GM21423 (cell line): Measurements from ENCODE around the gene NINL.
"Not testable (repeated sequence)": the region's sequence is repeated elsewhere in the genome, so short reads cannot be mapped to it uniquely, and the experiment has no call there.

ENCODE experiments used
- ATAC-seq: cut with Tn5 transposase; IDR thresholded peaks from one replicate; pipeline ENCODE4 v1.9.1; 2021; ENCODE audit warnings: mild to moderate bottlenecking, moderate library complexity; ENCODE audit not compliant: unreplicated experiment

NINL gene

DNA sequence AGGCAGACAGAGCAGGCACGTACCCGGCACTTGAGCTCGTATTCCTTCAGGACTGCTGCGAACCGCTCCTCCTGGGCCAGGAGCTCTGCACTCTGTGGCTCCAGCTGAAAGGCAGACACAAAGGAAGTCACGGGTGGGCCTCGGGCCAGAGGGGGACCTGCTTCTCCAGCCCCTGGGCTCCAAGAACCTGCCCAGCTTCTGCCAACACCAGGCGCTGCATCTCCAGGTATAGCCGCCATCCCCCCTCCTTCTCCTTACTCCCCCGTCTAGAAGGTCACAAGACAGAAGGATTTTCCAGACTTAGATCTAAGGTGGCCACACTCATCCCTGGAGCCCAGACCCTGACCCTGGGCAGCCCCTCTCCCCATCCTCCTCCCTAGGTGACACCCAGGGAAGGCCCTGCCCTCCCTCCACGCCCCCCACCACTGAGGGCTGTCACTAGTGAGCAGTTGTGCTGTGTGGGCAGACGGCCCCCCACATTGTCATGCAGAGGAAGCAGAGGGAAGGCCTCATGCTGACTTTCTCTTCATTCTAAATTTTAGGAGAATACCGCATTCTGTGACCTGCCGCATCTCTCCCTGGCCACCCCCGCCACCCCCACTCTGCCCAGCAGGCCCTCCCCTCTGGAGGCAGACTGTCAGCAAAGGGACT lies 96.0 kb downstream of the NINL start:
- ATAC-seq, result no peak

DNA sequence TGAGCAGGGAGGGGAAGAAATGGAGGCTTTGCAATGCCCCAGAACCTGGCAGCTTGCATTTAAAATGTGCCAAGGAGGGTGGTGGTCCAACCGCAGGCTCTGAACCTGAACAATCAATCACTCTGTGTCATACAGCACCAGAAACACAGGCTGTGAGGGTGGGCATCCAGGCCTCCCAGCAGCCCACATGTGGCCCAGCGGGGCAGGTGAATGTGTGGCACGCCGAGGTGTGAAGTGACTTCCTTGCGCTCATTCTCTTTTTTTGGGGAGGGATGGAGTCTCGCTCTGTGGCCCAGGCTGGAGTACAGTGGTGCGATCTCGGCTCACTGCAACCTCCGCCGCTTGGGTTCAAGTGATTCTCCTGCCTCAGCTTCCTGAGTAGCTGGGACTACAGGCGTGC lies 97.4 kb downstream of the NINL start:
- no peak for ATAC-seq

DNA sequence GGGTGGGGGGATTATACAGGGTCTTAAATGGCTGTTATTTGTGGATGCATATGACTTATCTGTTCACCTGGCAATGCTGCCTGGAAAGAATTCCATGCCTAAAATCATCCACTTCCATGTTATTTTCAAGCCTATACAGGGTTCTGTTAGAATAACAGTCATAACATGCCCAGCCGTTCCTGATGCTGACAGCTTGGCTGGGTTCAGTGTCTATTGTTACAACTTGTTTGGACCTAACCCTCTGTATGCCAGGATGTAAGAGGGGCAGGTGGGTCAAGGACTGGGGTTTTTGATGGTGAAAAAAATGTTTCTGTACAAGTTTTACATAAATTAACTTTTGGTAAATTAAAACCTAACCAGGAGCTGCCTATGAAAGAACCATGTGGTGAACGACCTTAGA lies 98.0 kb downstream of the NINL start:
- ATAC-seq, result no peak

DNA sequence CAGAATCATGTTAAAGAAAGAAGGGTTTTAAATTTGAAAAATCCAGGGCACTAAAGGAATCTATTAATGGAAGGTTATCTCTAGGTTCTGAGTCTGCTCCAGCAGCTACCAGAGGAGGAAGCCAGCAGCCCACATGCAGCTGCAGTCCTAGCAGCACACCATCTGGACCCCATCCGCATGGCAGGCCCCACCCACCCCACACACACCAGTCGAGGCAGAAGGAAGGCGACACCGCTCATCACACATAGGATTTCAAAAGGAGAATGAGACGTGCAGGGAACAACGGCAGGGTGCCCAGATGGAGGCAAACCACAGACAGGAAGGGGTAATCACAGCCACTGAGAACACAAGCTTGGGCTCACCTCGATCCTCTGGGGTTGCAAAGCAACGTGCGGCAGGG lies 99.0 kb downstream of the NINL start:
- ATAC-seq, result no peak

DNA sequence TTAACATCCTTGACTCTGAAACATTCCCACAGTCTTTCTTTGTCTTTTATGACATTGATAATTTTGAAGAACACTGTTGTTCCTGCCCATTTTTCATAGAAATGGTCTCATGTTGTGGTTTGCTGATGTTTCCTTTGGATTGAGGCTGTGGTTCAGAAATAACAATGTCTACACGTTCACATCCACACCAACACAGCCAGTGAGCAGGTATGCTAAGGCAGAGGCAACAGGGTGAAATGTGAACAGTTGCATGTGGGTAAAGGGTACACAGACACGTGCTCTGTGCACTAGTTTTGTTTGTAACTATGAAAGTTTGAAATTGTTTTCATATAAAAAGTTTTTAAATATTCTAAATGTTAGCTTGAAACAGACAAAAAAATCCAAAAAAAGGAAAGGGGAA lies 99.5 kb downstream of the NINL start:
- ATAC-seq, result no peak

DNA sequence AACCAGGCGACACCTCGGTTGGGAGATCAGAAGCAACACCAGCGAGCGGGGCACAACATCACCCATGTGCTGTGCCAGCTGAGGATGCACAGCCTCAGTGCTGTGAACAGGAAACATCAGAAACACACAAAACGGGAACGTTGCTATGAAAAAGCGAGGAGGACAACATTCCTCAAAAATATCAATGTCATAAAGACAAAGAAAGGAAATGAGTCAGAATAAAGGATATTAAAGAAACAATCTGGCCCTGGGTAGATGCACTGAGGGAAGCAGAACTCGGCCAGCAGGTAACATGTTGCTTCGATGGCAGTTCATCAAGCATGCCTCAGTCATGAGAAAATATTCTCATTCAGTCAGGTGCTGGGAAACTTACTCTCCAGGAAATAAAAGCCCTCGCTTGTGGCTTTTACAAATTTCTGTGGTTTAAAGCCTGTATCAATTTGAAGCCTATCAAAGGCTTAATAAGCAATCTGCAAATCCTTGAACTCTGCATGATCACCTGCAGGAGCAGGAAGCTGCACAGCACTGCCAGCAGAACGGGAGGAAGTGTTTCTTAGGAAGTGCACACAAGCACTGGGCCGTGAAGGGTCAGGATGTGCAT lies 100.3 kb downstream of the NINL start:
- ATAC-seq, result no peak

DNA sequence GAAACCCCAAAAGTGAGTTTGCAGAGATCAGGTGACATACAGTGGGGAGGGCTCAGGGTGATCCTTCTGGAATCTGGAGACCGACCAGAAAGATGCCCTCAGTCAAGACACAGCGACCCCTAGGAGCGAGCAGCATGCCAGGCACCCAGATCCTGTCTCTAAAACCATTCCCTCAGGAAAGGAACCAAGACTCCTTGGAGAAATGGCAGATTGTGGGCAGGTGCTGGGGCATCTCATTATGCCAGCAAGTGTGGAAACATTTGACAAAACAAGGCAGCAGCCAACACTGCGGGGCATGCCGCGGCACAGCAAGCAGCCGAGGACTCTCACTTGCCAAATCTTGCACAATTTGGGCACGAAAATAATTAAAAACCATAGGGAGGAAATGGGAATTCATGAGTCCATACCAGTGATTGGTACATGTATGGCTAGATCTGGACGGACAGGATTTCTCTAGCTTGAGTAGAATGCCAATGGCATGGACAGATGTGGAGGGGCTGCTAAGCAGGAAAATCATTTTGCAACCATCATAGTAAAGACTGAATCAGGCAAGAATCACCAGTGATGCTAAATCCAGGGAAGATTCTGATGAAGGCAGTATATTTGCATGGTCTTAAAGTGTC lies 101.0 kb downstream of the NINL start:
- no peak for ATAC-seq

DNA sequence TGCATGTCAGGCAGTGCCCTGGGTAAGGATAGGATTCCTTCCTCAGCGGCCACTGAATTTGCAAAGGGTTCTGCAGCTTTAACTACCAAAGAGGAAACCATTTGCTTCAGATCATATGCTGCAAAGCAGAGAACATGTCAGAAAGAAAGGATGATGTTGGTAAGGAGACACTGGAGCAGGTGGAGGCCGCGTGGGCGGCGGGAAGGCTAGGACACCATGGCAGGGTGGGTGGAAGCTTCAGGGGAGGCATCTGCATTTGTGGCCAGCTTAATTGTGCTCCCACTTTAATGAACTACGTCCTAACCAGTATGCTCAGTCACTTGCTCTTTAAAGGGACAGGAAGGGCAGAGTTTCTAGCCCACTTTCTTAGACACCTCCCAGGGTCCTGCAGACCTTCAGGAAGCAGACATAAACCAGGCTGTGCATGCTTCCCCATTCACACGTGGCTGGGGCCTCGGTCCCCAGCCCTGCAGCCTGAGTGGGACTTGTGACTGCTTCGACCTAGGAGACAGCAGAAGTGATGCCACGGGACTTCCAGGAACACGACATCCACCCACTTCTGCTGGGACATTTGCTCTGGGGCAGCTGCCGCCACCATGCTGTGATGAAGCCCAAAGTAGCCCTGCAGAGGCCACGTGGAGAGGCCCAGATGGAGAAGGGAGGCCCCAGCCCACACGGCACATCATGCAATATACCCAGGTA lies 101.7 kb downstream of the NINL start:
- ATAC-seq, result no peak

DNA sequence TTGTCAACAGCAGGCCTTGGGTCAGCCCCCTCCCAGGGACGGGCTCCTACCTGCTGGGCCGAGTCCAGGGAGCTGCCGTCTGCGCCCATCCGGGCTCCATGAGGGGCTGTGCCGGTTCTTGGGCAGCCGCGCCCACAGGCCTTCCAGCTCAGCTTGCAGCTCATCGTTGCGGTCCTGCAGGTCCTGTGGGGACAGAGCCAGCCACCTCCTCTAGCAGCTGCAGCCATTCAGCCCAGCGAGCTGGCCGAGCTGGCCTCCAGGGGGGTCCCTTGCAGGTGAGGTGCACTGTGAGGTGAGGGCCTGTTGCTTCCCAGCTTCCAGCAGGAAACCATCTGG lies 103.4 kb downstream of the NINL start:
- no peak for ATAC-seq

DNA sequence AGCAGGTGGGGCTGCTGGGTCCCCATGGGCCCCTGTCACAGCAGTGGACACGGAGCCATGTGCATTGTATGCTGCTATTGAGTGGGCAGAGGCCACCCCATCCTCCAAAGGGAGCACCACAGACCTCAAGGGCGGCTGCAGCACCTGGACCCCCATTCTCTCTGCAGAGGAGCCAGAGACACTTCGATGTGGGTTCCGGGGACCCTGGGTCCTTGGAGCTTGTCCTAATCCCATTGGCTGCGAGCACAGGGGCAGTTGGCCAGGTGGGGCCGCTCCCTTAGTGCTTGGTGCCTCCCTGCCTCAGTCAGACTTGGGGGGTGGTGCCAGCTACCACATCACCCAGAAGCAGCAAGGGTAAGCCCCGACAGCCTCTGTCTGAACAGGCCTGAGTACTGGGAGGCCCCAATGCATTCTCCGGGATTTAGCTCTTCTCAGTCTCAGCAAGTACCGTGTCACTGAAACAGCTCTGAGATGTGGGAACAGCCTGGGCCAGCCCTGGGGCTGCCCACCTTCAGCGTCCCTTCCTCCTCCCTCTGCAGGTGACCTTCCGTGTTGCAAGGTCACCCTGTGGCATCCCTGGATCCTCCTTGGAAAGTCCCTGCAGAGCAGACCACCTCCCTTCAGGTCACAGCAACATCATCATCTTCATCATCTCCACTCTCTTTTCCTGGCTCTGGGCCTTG lies 104.0 kb downstream of the NINL start:
- no peak for ATAC-seq

DNA sequence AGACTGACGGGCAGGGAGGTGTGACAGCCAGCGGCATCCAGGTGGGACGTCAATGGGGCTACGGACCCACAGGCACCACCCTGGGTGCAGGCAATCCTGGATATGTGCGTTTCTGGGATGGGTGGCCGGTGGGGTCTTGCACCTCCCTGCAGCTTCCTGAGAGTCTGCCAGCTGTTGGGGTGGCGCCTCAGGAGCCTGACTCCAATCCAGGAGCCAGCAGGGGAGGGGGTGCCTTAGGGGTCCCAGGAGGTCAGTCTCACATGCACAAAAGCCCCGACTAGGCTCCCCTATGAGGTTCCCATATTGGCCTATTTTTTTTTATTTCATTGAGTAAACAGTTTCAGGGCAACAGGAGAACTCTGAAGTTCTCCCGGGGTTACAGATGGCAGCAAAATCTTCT lies 104.5 kb downstream of the NINL start:
- no peak for ATAC-seq

DNA sequence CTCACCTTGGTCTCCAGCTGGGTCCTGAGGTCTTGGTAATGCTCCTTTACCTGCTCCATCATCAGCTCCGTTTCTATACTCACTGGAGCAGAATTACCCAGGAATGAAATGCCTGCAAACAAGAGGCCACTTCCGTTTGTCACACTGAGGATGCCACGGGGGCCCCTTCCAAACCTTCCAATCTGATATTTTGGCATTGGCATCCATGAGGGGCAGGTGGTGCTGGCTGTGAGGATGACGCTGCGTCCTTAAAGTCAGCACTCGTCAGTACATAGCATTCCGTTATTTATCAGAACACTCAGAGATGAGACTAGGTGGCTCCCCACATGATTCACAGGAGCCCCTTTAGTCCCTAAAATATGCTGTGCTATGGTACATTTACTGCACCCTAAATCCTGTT lies 105.2 kb downstream of the NINL start:
- ATAC-seq, result no peak

DNA sequence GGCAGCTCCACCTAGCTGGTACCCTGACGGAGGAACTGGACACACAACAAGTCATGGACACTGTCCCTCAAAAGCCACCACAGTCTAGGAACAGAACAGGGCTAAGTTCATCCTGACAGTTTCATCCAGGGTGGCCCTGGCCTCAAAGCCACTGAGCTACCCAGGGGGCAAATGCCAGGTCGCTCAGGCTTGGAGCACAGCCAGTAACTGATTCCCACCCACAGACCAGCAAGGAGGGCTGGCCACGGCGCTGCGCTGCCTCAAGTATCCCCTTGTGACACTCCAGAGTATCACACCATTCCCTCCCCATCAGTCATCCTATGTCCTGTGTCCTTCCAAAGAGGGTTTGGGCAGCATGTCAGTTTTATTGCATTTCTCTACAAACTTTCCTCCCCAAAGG lies 105.7 kb downstream of the NINL start:
- no peak for ATAC-seq

DNA sequence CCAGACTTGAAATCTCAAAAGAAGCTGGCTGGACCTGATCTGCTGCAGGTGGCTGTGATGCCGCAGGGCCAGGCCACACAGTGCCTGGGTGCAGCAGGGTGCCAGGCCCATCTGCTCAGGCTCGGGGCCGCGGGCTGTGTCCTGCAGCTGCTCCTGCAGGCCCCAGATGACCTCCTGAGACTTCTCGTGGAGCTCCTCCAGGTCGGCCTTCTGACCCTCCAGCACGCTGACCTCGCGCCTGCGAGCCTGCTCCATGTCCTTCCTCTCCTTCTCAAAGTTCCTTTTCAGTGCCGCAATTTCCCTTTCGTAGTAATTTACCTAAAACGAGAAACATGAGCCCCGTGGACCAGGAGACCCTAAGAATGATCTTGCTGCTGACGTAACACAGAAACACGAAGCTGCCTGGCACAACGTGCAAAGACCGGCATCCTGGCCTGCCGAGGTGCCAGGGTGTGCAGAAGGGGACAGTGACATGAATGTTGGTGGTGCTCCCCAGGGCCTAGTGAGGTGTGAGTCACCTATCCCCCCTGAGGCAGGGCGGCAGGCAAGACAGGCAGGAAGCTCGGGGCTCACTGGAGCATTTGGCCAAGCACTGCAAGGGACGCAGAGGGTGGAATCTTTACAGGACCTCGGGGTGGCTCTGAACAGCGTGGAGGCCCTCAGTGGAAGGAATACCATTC lies 106.3 kb downstream of the NINL start:
- ATAC-seq, result no peak

DNA sequence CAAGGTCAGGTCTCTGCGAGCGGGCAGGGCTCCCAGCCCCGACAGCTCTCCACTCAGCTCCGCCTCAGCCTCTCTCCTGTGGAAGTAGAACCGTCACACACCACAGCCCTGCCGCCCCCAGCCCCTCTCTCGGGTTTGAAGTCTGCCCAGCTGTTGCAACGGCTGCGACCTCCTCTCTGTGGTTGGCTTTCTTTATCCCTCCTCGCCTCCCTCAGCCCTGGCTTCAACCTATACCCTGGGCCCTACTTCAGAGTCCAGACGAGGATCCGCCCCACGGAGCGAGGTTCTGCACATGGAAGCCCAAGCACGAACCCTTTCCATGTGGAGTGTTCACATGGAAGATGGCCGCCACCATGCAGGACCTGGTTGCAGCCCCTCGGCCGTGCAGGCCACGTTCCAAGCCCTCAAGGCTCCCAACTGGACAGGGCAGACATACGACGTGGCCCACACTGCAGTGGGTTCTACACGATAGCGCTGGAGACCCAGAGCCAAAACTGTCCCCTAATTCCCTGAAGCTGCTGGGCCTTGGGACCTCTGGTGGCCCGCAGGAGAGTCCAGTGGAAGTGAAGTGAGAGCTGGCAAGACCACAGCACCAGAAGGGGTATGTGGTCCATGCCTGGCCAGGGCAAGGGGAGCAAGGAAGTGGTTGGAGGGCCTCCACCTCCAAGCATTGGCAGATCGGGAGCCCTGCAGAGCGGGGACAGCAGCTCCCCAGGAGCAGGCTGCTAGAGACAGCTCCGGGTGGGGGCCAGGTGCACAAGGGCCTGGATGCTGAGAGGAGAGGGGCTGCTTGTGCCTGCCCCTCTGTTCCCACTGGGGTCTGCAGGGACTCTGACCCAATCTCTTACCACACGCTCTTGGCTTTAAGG lies 108.1 kb downstream of the NINL start:
- no peak for ATAC-seq

DNA sequence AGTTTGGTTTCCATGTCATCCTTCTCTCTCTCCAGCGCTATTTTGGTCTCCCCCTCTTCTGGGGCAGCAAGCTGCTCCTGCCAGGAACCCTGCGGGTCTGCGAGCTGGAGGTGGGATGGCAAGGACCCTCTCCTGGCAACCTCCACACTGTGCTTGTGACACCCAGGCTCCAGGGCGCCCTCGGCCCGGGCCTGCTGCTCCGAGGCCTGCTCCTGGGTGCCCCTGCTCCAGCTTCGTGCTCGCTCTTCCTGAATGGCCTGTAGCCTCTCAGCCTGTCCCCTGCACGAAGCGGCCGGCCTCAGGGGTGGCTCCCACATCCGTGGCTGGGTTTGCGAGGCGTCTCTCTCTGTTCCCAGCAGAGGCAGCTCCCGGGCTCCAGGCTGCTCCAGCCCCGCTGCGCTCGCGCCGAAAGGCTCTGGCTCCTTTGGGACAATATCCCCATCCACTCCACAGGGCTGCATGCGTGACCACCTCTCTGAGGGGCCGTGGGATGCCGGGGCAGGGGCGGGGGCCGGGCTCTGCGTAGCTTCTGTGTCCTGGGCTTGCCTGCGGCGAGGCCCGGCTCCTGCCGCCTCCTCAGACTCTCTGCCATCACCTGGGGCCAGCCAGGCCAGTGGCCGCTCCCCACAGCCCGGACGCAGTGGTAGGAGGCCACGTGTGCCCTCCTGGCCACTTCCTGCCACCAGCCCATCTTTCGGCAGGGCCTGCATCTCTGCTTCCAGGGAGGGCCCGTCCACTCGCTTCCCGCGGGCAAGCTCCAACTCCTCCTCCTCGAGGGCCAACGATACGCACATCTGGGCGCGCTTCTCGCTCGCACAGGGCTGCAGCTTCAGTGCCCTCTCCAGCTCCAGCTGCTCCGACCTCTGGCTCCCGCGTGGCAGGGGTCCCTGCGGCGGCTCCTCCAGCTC lies 109.0 kb downstream of the NINL start:
- ATAC-seq, result no peak

DNA sequence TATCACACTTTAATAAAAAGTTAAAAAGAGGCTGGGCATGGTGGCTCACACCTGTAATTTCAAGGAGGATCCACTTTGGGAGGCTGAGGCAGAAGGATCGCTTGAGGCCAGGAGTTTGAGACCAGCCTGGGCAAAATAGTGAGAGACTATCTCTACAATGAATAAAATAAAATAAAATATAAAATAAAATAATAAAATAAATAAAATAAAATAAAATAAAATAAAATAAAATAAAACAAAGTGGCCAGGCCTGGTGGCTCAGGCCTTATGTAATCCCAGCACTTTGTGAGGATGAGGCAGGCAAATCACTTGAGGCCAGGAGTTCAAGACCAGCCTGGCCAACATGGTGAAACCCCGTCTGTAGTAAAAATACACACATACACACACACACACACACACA lies 112.0 kb downstream of the NINL start:
- not testable (repeated sequence) for ATAC-seq

DNA sequence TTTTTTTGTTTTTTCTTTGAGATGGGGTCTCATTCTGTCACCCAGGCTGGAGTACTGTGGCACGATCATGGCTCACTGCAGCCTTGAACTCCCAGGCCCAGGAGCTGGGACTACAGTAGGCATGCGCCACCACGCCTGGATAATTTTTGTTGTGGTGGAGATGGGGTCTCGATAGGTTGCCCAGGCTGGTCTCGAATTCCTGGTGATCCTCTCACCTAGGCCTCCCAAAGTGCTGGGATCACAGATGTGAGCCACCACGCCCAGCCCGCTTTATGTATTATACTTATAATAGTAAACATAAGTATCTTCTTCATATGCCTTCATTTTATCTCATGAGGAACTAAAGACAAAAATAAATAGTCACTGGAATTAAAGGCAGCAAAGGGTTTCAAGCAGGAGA lies 114.3 kb downstream of the NINL start:
- no peak for ATAC-seq

DNA sequence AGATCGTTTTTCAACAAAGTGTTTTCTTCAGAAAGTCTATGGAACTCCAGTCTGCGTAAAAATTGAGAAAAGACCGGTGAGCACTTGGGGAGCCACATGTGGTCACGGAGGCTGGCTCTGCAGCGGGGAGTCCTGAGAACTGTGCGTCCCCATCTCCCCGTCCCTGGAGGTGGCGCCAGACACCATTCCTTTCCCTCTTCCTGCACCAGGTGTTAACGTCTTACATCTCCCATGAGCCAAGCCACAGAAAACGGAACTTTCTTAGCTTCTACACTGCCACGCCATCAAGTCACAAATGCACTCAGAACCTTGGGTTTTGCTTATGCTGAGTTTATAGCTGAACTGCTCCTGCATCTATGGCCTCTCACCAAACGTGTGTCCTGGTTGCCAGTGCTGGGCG lies 115.3 kb downstream of the NINL start:
- ATAC-seq, result peak; percentile 90
